HCT116 (cell line): Measurements from ENCODE around the gene BICD1. TPM values are rescaled to one million over a fixed set of nuclear protein-coding genes. Genes with fewer than 3 reads are reported as not detected.

ENCODE experiments used
- ATAC-seq: fragments of 200-7000 bp; cut with Tn5 transposase; 2 replicates; pipeline ENCODE4 v1.9.1; 2020; ENCODE audit warnings: mild to moderate bottlenecking, moderate library complexity
- BruUV-seq: library from RNA; stranded (reverse); fragments of 400-500 nt; replicated peaks from 2 replicates; lab custom pipeline; 2021; lab: Mats Ljungman, UMichigan
- CTCF ChIA-PET: fragments of 300-600 bp; sonication (Branson Sonifier 250); formaldehyde crosslinking; loops from one replicate; lab custom pipeline; 2021; ENCODE audit warnings: antibody characterized with exemption; lab: Charles Lee
- POLR2A ChIA-PET: fragments of 300-600, 350-600 bp; sonication (Branson Sonifier 250); formaldehyde crosslinking; loops from one replicate; lab custom pipeline; 2021; ENCODE audit warnings: antibody characterized with exemption; lab: Charles Lee
- RAD21 ChIA-PET, 2 experiments: fragments of 300-600 bp; sonication (Branson Sonifier 250); formaldehyde crosslinking; loops; one replicate each; lab custom pipeline; 2023; ENCODE audit warnings: low total read pairs in 2 of 2; ENCODE audit not compliant: uncharacterized antibody in 2 of 2, unreplicated experiment in 2 of 2, low non-redundant PET in 1 of 2; lab: Charles Lee
- DNase-seq: peaks from one replicate; pipeline ENCODE4 v3.0.0-alpha.2; 2010; ENCODE audit warnings: low read depth, low spot score
- H2AFZ ChIP-seq: fragments of 200-600 bp; shearing (Covaris generic), sonication (generic); 2 replicates; pipeline ENCODE4 v1.6.1; 2017; ENCODE audit warnings: low read depth, mixed run types, mixed read lengths, antibody characterized with exemption, low read length; ENCODE audit not compliant: poor library complexity, severe bottlenecking
- H3K27ac ChIP-seq: 2 replicates; pipeline ENCODE4 v1.5.1; 2012; ENCODE audit warnings: low read depth, low read length
- H3K27me3 ChIP-seq: fragments of 200-600 bp; sonication (generic); 2 replicates; pipeline ENCODE4 v1.6.1; 2016; ENCODE audit warnings: mixed run types, low read length, mixed read lengths; ENCODE audit not compliant: insufficient read depth
- H3K36me3 ChIP-seq, 2 experiments: fragments of 200-500 bp in 1 of 2; fragments of 200-600 bp in 1 of 2; sonication (Bioruptor generic) in 1 of 2; sonication (generic) in 1 of 2; 2 replicates each; pipeline versions ENCODE4 v1.5.1 to v1.6.1; 2014 to 2016; ENCODE audit warnings: low read length in 2 of 2, inconsistent platforms in 1 of 2, mixed read lengths in 1 of 2, mixed run types in 1 of 2; ENCODE audit not compliant: insufficient read depth in 2 of 2, control insufficient read depth in 1 of 2
- H3K4me1 ChIP-seq, 2 experiments: fragments of 200-600 bp in 1 of 2; sonication (generic) in 1 of 2; 2 replicates each; pipeline versions ENCODE4 v1.5.1 to v1.6.1; 2012 to 2017; ENCODE audit warnings: low read length in 2 of 2, inconsistent platforms in 1 of 2, mild to moderate bottlenecking in 1 of 2, mixed read lengths in 1 of 2, mixed run types in 1 of 2, moderate library complexity in 1 of 2; ENCODE audit not compliant: insufficient read depth in 2 of 2, control insufficient read depth in 1 of 2
- H3K4me2 ChIP-seq: fragments of 200-600 bp; sonication (generic); 2 replicates; pipeline ENCODE4 v1.6.1; 2017; ENCODE audit warnings: mixed run types, low read length, mixed read lengths
- H3K4me3 ChIP-seq, 2 experiments: fragments of 200-600 bp in 1 of 2; sonication (generic) in 1 of 2; replicated peaks in 1 of 2; 2 replicates each; pipeline ENCODE4 v1.5.1; 2011 to 2016; ENCODE audit warnings: low read length in 2 of 2, control low read depth in 1 of 2, low read depth in 1 of 2, mild to moderate bottlenecking in 1 of 2, mixed read lengths in 1 of 2, mixed run types in 1 of 2
- H3K79me2 ChIP-seq: fragments of 200-600 bp; sonication (generic); 2 replicates; pipeline ENCODE4 v1.6.1; 2017; ENCODE audit warnings: mild to moderate bottlenecking, mixed run types, low read length, moderate library complexity, mixed read lengths; ENCODE audit not compliant: insufficient read depth
- H3K9ac ChIP-seq: fragments of 200-600 bp; sonication (generic); 2 replicates; pipeline ENCODE4 v1.6.1; 2016; ENCODE audit warnings: low read length, mixed read lengths
- H3K9me2 ChIP-seq: fragments of 200-600 bp; sonication (generic), shearing (Covaris generic); 2 replicates; pipeline ENCODE4 v1.6.1; 2017; ENCODE audit warnings: mixed run types, mild to moderate bottlenecking, moderate library complexity; ENCODE audit not compliant: insufficient read depth
- H3K9me3 ChIP-seq, 2 experiments: fragments of 200-500 bp in 1 of 2; fragments of 200-600 bp in 1 of 2; sonication (Bioruptor generic) in 1 of 2; sonication (generic) in 1 of 2; 2 replicates each; pipeline ENCODE4 v1.6.1; 2014 to 2017; ENCODE audit warnings: low read length in 2 of 2, mixed read lengths in 2 of 2, inconsistent platforms in 1 of 2, low read depth in 1 of 2, mild to moderate bottlenecking in 1 of 2, mixed run types in 1 of 2, moderate library complexity in 1 of 2; ENCODE audit not compliant: control insufficient read depth in 1 of 2, insufficient read depth in 1 of 2
- H4K20me1 ChIP-seq: fragments of 200-600 bp; sonication (generic), shearing (Covaris generic); 2 replicates; pipeline ENCODE4 v1.6.1; 2017; ENCODE audit warnings: mixed run types, mild to moderate bottlenecking, moderate library complexity; ENCODE audit not compliant: insufficient read depth
- ATF3 ChIP-seq: IDR thresholded peaks from 2 replicates; pipeline ENCODE4 v1.6.1; 2012
- EGR1 ChIP-seq: IDR thresholded peaks from 2 replicates; pipeline ENCODE4 v1.6.1; 2012; ENCODE audit warnings: low read depth
- ELF1 ChIP-seq: IDR thresholded peaks from 2 replicates; pipeline ENCODE4 v1.6.1; 2012; ENCODE audit warnings: low read depth, borderline replicate concordance
- EZH2 ChIP-seq: fragments of 200-600 bp; sonication (generic); IDR thresholded peaks from 2 replicates; pipeline ENCODE4 v1.6.1; 2017; ENCODE audit warnings: antibody characterized with exemption, mixed run types
- EZH2phosphoT487 ChIP-seq: fragments of 200-600 bp; IDR thresholded peaks from 2 replicates; pipeline ENCODE4 v1.6.1; 2018; ENCODE audit warnings: antibody characterized with exemption, borderline replicate concordance
- JUND ChIP-seq: IDR thresholded peaks from 2 replicates; pipeline ENCODE4 v1.6.1; 2012
- POLR2A ChIP-seq: IDR thresholded peaks from 2 replicates; pipeline ENCODE4 v1.7.0; 2011; ENCODE audit warnings: borderline replicate concordance; ENCODE audit not compliant: insufficient read depth, insufficient read length; ENCODE audit errors: extremely low read depth
- POLR2AphosphoS5 ChIP-seq: IDR thresholded peaks from 2 replicates; pipeline ENCODE4 v1.6.1; 2011; ENCODE audit warnings: mild to moderate bottlenecking, low read depth, low read length, moderate library complexity
- RAD21 ChIP-seq: IDR thresholded peaks from 2 replicates; pipeline ENCODE4 v1.6.1; 2012; ENCODE audit warnings: low read depth, mild to moderate bottlenecking
- SIN3A ChIP-seq: IDR thresholded peaks from 2 replicates; pipeline ENCODE4 v1.6.1; 2012; ENCODE audit warnings: low read depth
- SP1 ChIP-seq: IDR thresholded peaks from 2 replicates; pipeline ENCODE4 v1.6.1; 2012; ENCODE audit warnings: low read depth
- ZFX ChIP-seq: fragments of 450-650 bp; IDR thresholded peaks from 2 replicates; pipeline ENCODE4 v1.6.1; 2017
- ZNF274 ChIP-seq: fragments of 200-500 bp; sonication (Bioruptor generic); IDR thresholded peaks from 2 replicates; pipeline ENCODE4 v1.6.1; 2014; ENCODE audit warnings: mild to moderate bottlenecking, low read depth, low read length, inconsistent platforms
- intact Hi-C: fragments of 100-400 bp; cut with micrococcal nuclease; formaldehyde crosslinking; loops from 2 replicates; pipeline ENCODE4 v1.10.0; 2022
- total RNA-seq: library from RNA; stranded (reverse); gene quantifications from one replicate; pipeline ENCODE4 v1.2.1, GENCODE V29; 2021; ENCODE audit not compliant: unreplicated experiment
- TF ChIP-seq, protein P1 (sequence below): IDR thresholded peaks from 2 replicates; pipeline ENCODE4 v1.6.1; 2012; ENCODE audit warnings: low read depth
- TF ChIP-seq, protein P2 (sequence below): IDR thresholded peaks from 2 replicates; pipeline ENCODE4 v1.6.1; 2012
- TF ChIP-seq, protein P3 (sequence below): IDR thresholded peaks from 2 replicates; pipeline ENCODE4 v1.6.1; 2011; ENCODE audit warnings: mild to moderate bottlenecking, low read length, moderate library complexity; ENCODE audit not compliant: insufficient replicate concordance; ENCODE audit errors: extremely low read depth

Gene BICD1
- total RNA-seq, 1 experiment from 2014 or later = 32.5 TPM

GRCh38 chr12:32296567-32296966 is 189.9 kb downstream of the BICD1 start:
- RAD21 ChIA-PET = no interaction called here
- Histone ChIP-seq H3K36me3 (no peaks in the 10 kb centered on the region), H3K9me2 (no peaks in the 10 kb centered on the region), H3K4me1 (no peaks in the 10 kb centered on the region), H4K20me1 (no peaks in the 10 kb centered on the region), H3K4me2 (no peak overlapping the region), H3K9ac (no peak overlapping the region), H3K4me3 (no peak overlapping the region), H3K79me2 (peaks cover 3% of the 10 kb centered on the region; the same call in 1 of the 2 replicates), H2AFZ (no peak overlapping the region), H3K27ac (no peak overlapping the region), H3K27me3 (no peaks in the 10 kb centered on the region), H3K9me3 (no peaks in the 10 kb centered on the region)
- DNase-seq (no peak), ATAC-seq (no peak)
- TF ChIP-seq EZH2 (no peak), ZFX (no peak), EGR1 (no peak), RAD21 (no peak), JUND (no peak), ELF1 (no peak)
- BruUV-seq = no TSS peak
- CTCF ChIA-PET = interaction anchor here (0.7 to 1.0 kb wide), 2 partner anchors 31 to 565 kb away, joined by 3 to 4 read pairs; no protein-coding TSS in a partner anchor
- POLR2A ChIA-PET = no interaction called here
- intact Hi-C loops = no loop called here

GRCh38 chr12:32298917-32299316 is 192.3 kb downstream of the BICD1 start:
- no peak overlapping the region for H3K4me2 ChIP-seq
- intact Hi-C loops = no loop called here
- H3K27ac ChIP-seq = no peak overlapping the region
- no peaks in the 10 kb centered on the region for H3K9me3 ChIP-seq
- no peaks in the 10 kb centered on the region for H3K27me3 ChIP-seq
- POLR2A ChIA-PET = interaction anchor here (0.6 kb wide), 1 partner anchor 646 kb away, joined by 3 read pairs; no protein-coding TSS in a partner anchor
- H3K4me3 ChIP-seq = no peak overlapping the region
- RAD21 ChIA-PET = no interaction called here
- no peak overlapping the region for H3K9ac ChIP-seq
- no peaks in the 10 kb centered on the region for H3K4me1 ChIP-seq
- H3K79me2 ChIP-seq = peaks cover 3% of the 10 kb centered on the region; the same call in 1 of the 2 replicates
- DNase-seq (no peak), ATAC-seq (no peak)
- H3K36me3 ChIP-seq = no peaks in the 10 kb centered on the region
- no peaks in the 10 kb centered on the region for H3K9me2 ChIP-seq
- H4K20me1 ChIP-seq = no peaks in the 10 kb centered on the region
- no peak overlapping the region for H2AFZ ChIP-seq
- CTCF ChIA-PET = interaction anchor here (0.8 to 1.2 kb wide), 2 partner anchors 13 to 645 kb away, joined by 3 read pairs; no protein-coding TSS in a partner anchor
- BruUV-seq = no TSS peak
- no peak for TF ChIP-seq EZH2phosphoT487
- TF ChIP-seq EGR1 = no peak
- no peak for TF ChIP-seq SP1
- no peak for TF ChIP-seq POLR2A
- TF ChIP-seq EZH2 = no peak
- TF ChIP-seq, protein P1, sequence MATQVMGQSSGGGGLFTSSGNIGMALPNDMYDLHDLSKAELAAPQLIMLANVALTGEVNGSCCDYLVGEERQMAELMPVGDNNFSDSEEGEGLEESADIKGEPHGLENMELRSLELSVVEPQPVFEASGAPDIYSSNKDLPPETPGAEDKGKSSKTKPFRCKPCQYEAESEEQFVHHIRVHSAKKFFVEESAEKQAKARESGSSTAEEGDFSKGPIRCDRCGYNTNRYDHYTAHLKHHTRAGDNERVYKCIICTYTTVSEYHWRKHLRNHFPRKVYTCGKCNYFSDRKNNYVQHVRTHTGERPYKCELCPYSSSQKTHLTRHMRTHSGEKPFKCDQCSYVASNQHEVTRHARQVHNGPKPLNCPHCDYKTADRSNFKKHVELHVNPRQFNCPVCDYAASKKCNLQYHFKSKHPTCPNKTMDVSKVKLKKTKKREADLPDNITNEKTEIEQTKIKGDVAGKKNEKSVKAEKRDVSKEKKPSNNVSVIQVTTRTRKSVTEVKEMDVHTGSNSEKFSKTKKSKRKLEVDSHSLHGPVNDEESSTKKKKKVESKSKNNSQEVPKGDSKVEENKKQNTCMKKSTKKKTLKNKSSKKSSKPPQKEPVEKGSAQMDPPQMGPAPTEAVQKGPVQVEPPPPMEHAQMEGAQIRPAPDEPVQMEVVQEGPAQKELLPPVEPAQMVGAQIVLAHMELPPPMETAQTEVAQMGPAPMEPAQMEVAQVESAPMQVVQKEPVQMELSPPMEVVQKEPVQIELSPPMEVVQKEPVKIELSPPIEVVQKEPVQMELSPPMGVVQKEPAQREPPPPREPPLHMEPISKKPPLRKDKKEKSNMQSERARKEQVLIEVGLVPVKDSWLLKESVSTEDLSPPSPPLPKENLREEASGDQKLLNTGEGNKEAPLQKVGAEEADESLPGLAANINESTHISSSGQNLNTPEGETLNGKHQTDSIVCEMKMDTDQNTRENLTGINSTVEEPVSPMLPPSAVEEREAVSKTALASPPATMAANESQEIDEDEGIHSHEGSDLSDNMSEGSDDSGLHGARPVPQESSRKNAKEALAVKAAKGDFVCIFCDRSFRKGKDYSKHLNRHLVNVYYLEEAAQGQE = no peak
- no peak for TF ChIP-seq SIN3A
- TF ChIP-seq, protein P2, sequence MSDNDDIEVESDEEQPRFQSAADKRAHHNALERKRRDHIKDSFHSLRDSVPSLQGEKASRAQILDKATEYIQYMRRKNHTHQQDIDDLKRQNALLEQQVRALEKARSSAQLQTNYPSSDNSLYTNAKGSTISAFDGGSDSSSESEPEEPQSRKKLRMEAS = no peak
- TF ChIP-seq JUND = no peak
- no peak for TF ChIP-seq ATF3
- TF ChIP-seq ZFX = no peak
- TF ChIP-seq RAD21 = no peak
- TF ChIP-seq, protein P3, sequence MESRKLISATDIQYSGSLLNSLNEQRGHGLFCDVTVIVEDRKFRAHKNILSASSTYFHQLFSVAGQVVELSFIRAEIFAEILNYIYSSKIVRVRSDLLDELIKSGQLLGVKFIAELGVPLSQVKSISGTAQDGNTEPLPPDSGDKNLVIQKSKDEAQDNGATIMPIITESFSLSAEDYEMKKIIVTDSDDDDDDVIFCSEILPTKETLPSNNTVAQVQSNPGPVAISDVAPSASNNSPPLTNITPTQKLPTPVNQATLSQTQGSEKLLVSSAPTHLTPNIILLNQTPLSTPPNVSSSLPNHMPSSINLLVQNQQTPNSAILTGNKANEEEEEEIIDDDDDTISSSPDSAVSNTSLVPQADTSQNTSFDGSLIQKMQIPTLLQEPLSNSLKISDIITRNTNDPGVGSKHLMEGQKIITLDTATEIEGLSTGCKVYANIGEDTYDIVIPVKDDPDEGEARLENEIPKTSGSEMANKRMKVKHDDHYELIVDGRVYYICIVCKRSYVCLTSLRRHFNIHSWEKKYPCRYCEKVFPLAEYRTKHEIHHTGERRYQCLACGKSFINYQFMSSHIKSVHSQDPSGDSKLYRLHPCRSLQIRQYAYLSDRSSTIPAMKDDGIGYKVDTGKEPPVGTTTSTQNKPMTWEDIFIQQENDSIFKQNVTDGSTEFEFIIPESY = no peak
- no peak for TF ChIP-seq ZNF274
- TF ChIP-seq POLR2AphosphoS5 = no peak
